ENCODE results near the gene NCKAP5.

- TF ChIP-seq CTCF (CRISPR knock-in tag; IDR thresholded peaks at IDR 0.05) (no peak), POLR2A (IDR thresholded peaks at IDR 0.05; ENCODE audit: insufficient read depth in 1 of 2, low read depth in 2 of 2, low read length in 2 of 2) (no peak), SIN3A (IDR thresholded peaks at IDR 0.05; ENCODE audit: borderline replicate concordance, low read depth, low read length) (no peak), HCFC1 (IDR thresholded peaks at IDR 0.05; ENCODE audit: low read depth, low read length) (no peak), KDM4B (CRISPR knock-in tag; IDR thresholded peaks at IDR 0.05) (no peak), ZBTB33 (CRISPR knock-in tag; IDR thresholded peaks at IDR 0.05) (no peak), DZIP1 (CRISPR knock-in tag; IDR thresholded peaks at IDR 0.05) (no peak), ELF1 (CRISPR knock-in tag; IDR thresholded peaks at IDR 0.05) (no peak), ZNF749 (CRISPR knock-in tag; IDR thresholded peaks at IDR 0.05; ENCODE audit: borderline replicate concordance) (no peak)
- TF ChIP-seq, protein P1, sequence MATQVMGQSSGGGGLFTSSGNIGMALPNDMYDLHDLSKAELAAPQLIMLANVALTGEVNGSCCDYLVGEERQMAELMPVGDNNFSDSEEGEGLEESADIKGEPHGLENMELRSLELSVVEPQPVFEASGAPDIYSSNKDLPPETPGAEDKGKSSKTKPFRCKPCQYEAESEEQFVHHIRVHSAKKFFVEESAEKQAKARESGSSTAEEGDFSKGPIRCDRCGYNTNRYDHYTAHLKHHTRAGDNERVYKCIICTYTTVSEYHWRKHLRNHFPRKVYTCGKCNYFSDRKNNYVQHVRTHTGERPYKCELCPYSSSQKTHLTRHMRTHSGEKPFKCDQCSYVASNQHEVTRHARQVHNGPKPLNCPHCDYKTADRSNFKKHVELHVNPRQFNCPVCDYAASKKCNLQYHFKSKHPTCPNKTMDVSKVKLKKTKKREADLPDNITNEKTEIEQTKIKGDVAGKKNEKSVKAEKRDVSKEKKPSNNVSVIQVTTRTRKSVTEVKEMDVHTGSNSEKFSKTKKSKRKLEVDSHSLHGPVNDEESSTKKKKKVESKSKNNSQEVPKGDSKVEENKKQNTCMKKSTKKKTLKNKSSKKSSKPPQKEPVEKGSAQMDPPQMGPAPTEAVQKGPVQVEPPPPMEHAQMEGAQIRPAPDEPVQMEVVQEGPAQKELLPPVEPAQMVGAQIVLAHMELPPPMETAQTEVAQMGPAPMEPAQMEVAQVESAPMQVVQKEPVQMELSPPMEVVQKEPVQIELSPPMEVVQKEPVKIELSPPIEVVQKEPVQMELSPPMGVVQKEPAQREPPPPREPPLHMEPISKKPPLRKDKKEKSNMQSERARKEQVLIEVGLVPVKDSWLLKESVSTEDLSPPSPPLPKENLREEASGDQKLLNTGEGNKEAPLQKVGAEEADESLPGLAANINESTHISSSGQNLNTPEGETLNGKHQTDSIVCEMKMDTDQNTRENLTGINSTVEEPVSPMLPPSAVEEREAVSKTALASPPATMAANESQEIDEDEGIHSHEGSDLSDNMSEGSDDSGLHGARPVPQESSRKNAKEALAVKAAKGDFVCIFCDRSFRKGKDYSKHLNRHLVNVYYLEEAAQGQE (IDR thresholded peaks at IDR 0.05; ENCODE audit: borderline replicate concordance in 1 of 2, low read depth in 1 of 2, low read length in 2 of 2) = no peak
- TF ChIP-seq, protein P2, sequence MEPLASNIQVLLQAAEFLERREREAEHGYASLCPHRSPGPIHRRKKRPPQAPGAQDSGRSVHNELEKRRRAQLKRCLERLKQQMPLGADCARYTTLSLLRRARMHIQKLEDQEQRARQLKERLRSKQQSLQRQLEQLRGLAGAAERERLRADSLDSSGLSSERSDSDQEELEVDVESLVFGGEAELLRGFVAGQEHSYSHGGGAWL (CRISPR knock-in tag; IDR thresholded peaks at IDR 0.05) = no peak
- TF ChIP-seq, protein P3, sequence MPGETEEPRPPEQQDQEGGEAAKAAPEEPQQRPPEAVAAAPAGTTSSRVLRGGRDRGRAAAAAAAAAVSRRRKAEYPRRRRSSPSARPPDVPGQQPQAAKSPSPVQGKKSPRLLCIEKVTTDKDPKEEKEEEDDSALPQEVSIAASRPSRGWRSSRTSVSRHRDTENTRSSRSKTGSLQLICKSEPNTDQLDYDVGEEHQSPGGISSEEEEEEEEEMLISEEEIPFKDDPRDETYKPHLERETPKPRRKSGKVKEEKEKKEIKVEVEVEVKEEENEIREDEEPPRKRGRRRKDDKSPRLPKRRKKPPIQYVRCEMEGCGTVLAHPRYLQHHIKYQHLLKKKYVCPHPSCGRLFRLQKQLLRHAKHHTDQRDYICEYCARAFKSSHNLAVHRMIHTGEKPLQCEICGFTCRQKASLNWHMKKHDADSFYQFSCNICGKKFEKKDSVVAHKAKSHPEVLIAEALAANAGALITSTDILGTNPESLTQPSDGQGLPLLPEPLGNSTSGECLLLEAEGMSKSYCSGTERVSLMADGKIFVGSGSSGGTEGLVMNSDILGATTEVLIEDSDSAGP (CRISPR knock-in tag; IDR thresholded peaks at IDR 0.05; ENCODE audit: borderline replicate concordance) = no peak
Measured at GRCh38 chr2:133390156-133390555, 178.1 kb downstream of the NCKAP5 start.

All from HepG2 (cell line).